ENCODE measurements around the gene NPAS3.
A peak's percentile ranks its signal among the peaks of the same experiment; 100 is the strongest.

Gene NPAS3

DNA sequence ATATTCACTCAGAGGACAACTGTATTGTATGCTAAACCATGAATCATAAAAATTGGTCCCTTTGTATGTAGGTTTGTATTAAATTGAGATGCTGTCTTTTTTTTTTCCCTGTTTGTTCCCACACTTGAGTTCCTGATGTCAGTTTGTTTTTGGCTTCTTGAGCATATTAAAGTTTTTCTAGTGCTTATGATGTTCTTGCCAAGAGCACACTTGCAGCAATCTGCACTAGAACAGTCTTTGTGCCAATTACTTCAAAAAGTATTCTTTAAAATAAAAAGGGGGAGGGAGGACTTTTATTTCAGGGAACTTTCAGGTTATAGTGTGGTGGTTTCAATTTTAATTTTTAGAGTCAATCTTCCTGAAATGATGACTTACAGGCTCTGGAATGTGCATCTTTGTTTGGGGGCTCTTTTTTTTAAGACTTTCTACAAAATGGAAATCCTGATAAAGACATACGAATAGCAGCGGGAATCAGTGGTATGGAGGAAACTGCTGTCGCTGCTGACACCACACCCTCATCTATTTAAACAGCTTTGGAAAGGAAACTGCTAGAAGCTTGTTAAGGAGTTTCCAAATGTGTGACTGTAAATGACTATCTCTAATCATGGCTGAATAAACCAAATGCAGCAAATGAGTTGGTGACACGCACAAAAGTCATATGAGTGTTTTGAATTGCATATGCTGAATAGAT is 823.6 kb downstream of the NPAS3 start:
- Histone ChIP-seq H3K4me1 (ENCODE audit: control insufficient read depth, insufficient read depth, low read length) (peaks cover 9% of the 10 kb centered on the region), H3K4me3 (ENCODE audit: low read depth, low read length) (no peak overlapping the region), H3K27ac (ENCODE audit: extremely low read depth, low read depth, low read length) (no peak overlapping the region), H3K36me3 (ENCODE audit: control insufficient read depth in 2 of 2, insufficient read depth in 1 of 2, low read length in 2 of 2) (no peaks in the 10 kb centered on the region), H3K9me3 (ENCODE audit: control insufficient read depth, insufficient read depth, low read depth, low read length) (no peaks in the 10 kb centered on the region)
- TF ChIP-seq ZNF555 (tag by site-specific recombination; conservative IDR thresholded peaks at IDR 0.05) (no peak), ZNF791 (tag by site-specific recombination; IDR thresholded peaks at IDR 0.05) (no peak), ZNF548 (tag by site-specific recombination; IDR thresholded peaks at IDR 0.05) (no peak), EGR2 (tag by site-specific recombination; IDR thresholded peaks at IDR 0.05; ENCODE audit: low read depth) (no peak), ZNF843 (tag by site-specific recombination; IDR thresholded peaks at IDR 0.05) (no peak), ZEB2 (tag by site-specific recombination; IDR thresholded peaks at IDR 0.05) (no peak), ZSCAN23 (tag by site-specific recombination; IDR thresholded peaks at IDR 0.05) (no peak), ZNF560 (tag by site-specific recombination; IDR thresholded peaks at IDR 0.05; ENCODE audit: borderline replicate concordance) (no peak), ZNF280D (tag by site-specific recombination; IDR thresholded peaks at IDR 0.05) (no peak), SALL2 (tag by site-specific recombination; IDR thresholded peaks at IDR 0.05; ENCODE audit: borderline replicate concordance) (no peak), ELK4 (IDR thresholded peaks at IDR 0.05; ENCODE audit: borderline replicate concordance, low read depth, low read length) (no peak), ZBTB21 (tag by site-specific recombination; IDR thresholded peaks at IDR 0.05) (no peak), ZNF830 (tag by site-specific recombination; IDR thresholded peaks at IDR 0.05; ENCODE audit: low read depth) (no peak), GLIS1 (tag by site-specific recombination; IDR thresholded peaks at IDR 0.05) (no peak), KLF17 (tag by site-specific recombination; IDR thresholded peaks at IDR 0.05) (no peak), KLF8 (tag by site-specific recombination; IDR thresholded peaks at IDR 0.05) (no peak)
- ChIA-PET CTCF (no interaction called here), POLR2A (no interaction called here)

DNA sequence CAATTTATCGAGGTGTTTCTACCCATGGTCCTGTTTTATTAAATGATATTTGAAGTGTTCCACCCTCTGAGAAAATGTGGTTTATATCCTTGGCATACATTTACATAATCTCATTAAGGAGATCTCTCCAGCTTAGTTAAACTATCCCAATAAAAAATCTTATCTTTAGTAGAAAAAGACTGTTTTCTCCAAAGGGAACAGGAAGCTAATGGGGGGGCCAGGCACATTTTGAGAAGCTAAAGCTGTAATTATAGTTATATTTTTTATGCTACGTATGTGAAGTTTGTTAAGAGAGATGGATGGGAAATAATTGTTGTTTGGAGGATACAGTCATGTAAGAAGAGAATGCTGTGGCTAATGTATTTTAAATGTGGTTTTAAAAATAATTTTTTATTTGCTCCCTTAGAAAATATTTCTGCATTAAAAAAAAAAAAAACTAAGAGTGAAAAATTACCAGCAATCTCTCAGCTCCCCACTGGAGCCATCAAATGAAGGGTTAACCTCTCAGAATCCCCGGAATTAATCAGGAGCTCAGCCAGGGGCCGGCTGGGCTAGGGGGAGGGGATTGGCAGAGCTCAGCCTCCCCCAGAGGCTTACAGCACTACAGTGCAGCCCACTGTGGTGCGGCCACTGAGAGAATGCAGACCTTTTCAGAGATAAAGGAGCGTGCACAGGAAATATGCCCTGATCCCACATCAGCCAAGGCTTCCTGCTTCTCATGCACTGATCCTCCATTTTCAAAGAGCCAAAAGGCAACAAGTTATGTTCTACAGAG is 826.4 kb downstream of the NPAS3 start:
- Histone ChIP-seq H3K36me3 (ENCODE audit: control insufficient read depth in 2 of 2, insufficient read depth in 1 of 2, low read length in 2 of 2) (no peaks in the 10 kb centered on the region), H3K4me3 (ENCODE audit: low read depth, low read length) (no peak overlapping the region), H3K4me1 (ENCODE audit: control insufficient read depth, insufficient read depth, low read length) (peaks cover 9% of the 10 kb centered on the region), H3K9me3 (ENCODE audit: control insufficient read depth, insufficient read depth, low read depth, low read length) (no peaks in the 10 kb centered on the region), H3K27ac (ENCODE audit: extremely low read depth, low read depth, low read length) (no peak overlapping the region)
- CTCF ChIA-PET, result interaction anchor here (1.8 kb wide), 1 partner anchor 8 kb away, joined by 4 read pairs; no protein-coding TSS in a partner anchor
- POLR2A ChIA-PET, result interaction anchor here (0.5 kb wide), 1 partner anchor 11 kb away, joined by 5 read pairs; no protein-coding TSS in a partner anchor
- 0 out of 2 replicates have a peak, but pooled peaks have one; percentile 17 for TF ChIP-seq SCRT2 (tag by site-specific recombination; IDR thresholded peaks at IDR 0.05)
- no peak for TF ChIP-seq ELK4 (IDR thresholded peaks at IDR 0.05; ENCODE audit: borderline replicate concordance, low read depth, low read length)
- TF ChIP-seq ZNF274 (IDR thresholded peaks at IDR 0.05; ENCODE audit: low read length), result no peak
- TF ChIP-seq ZNF274 (tag by site-specific recombination; IDR thresholded peaks at IDR 0.05; ENCODE audit: borderline replicate concordance), result no peak
- TF ChIP-seq ZIC2 (tag by site-specific recombination; IDR thresholded peaks at IDR 0.05), result peak; percentile 71
- TF ChIP-seq, protein P1, sequence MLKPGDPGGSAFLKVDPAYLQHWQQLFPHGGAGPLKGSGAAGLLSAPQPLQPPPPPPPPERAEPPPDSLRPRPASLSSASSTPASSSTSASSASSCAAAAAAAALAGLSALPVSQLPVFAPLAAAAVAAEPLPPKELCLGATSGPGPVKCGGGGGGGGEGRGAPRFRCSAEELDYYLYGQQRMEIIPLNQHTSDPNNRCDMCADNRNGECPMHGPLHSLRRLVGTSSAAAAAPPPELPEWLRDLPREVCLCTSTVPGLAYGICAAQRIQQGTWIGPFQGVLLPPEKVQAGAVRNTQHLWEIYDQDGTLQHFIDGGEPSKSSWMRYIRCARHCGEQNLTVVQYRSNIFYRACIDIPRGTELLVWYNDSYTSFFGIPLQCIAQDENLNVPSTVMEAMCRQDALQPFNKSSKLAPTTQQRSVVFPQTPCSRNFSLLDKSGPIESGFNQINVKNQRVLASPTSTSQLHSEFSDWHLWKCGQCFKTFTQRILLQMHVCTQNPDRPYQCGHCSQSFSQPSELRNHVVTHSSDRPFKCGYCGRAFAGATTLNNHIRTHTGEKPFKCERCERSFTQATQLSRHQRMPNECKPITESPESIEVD (tag by site-specific recombination; IDR thresholded peaks at IDR 0.05), result 0 out of 2 replicates have a peak, but pooled peaks have one; percentile 22
- TF ChIP-seq, protein P2, sequence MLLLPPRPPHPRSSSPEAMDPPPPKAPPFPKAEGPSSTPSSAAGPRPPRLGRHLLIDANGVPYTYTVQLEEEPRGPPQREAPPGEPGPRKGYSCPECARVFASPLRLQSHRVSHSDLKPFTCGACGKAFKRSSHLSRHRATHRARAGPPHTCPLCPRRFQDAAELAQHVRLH (tag by site-specific recombination; IDR thresholded peaks at IDR 0.05), result no peak
